H1 (cell line): Measurements from ENCODE around the gene SLC17A6. TPM values are rescaled to one million over a fixed set of nuclear protein-coding genes. Genes with fewer than 3 reads are reported as not detected.

Experiments used
- CTCF ChIA-PET: fragments of 300-600 bp; sonication (Branson Sonifier 250); formaldehyde crosslinking; loops from one replicate; lab custom pipeline; 2021; ENCODE audit not compliant: partially characterized antibody; lab: Charles Lee
- POLR2A ChIA-PET: fragments of 300-600 bp; sonication (Branson Sonifier 250); formaldehyde crosslinking; loops from one replicate; lab custom pipeline; 2021; ENCODE audit warnings: inconsistent platforms; ENCODE audit not compliant: partially characterized antibody; lab: Charles Lee
- DNase-seq, 2 experiments: peaks; one replicate each; pipeline versions ENCODE4 v3.0.0 to v3.0.0-alpha.2; 2010 to 2022; ENCODE audit warnings: low spot score in 2 of 2, low read depth in 1 of 2, mixed read lengths in 1 of 2
- FAIRE-seq: peaks from 2 replicates; lab custom pipeline; 2011; peaks lifted over from hg19 to GRCh38; lab: Jason Lieb, UNC
- H2AFZ ChIP-seq: 2 replicates; pipeline ENCODE4 v1.8.1; 2012; ENCODE audit warnings: low read length, inconsistent platforms
- H2AK5ac ChIP-seq: 2 replicates; pipeline ENCODE4 v1.6.1; 2013; ENCODE audit warnings: low read depth, low read length
- H2BK120ac ChIP-seq: replicated peaks from 2 replicates; pipeline ENCODE3; 2013; ENCODE audit warnings: low read depth, low read length, inconsistent platforms
- H2BK12ac ChIP-seq: 2 replicates; pipeline ENCODE4 v1.6.1; 2013; ENCODE audit warnings: low read depth, low read length
- H2BK15ac ChIP-seq: 2 replicates; pipeline ENCODE4 v1.6.1; 2013; ENCODE audit warnings: low read length
- H2BK20ac ChIP-seq: 2 replicates; pipeline ENCODE4 v1.6.1; 2013; ENCODE audit warnings: low read length
- H2BK5ac ChIP-seq: 2 replicates; pipeline ENCODE4 v1.6.1; 2013; ENCODE audit warnings: low read depth, low read length
- H3K14ac ChIP-seq: 2 replicates; pipeline ENCODE4 v1.6.1; 2013; ENCODE audit warnings: inconsistent platforms; ENCODE audit not compliant: insufficient read length
- H3K18ac ChIP-seq: 2 replicates; pipeline ENCODE4 v1.6.1; 2013; ENCODE audit warnings: low read length; ENCODE audit errors: extremely low read depth
- H3K23ac ChIP-seq: 2 replicates; pipeline ENCODE4 v1.6.1; 2013; ENCODE audit warnings: inconsistent platforms; ENCODE audit not compliant: insufficient read length
- H3K23me2 ChIP-seq: 2 replicates; pipeline ENCODE4 v1.6.1; 2013; ENCODE audit warnings: low read depth, low read length
- H3K27ac ChIP-seq: 2 replicates; pipeline ENCODE4 v1.6.1; 2011; ENCODE audit warnings: low read depth, low read length, inconsistent platforms
- H3K27me3 ChIP-seq, 4 experiments: replicated peaks in 1 of 4; 1 replicate in 1 of 4; 2 replicates in 3 of 4; pipeline versions ENCODE4 v1.6.1 to v1.8.1; 2011 to 2013; ENCODE audit warnings: low read length in 3 of 4, mild to moderate bottlenecking in 3 of 4, inconsistent platforms in 2 of 4, mixed read lengths in 2 of 4, moderate library complexity in 1 of 4; ENCODE audit not compliant: control insufficient read depth in 3 of 4, insufficient read depth in 3 of 4; ENCODE audit errors: extremely low read depth in 1 of 4
- H3K36me3 ChIP-seq, 4 experiments: 2 replicates each; pipeline versions ENCODE4 v1.6.1 to v1.8.1; 2011 to 2013; ENCODE audit warnings: mild to moderate bottlenecking in 4 of 4, low read length in 3 of 4, moderate library complexity in 2 of 4, control low read depth in 1 of 4, inconsistent platforms in 1 of 4; ENCODE audit not compliant: insufficient read depth in 4 of 4, control insufficient read depth in 2 of 4
- H3K4ac ChIP-seq: replicated peaks from 2 replicates; pipeline ENCODE3; 2013; ENCODE audit warnings: low read length, low read depth, mixed read lengths, inconsistent platforms; ENCODE audit not compliant: insufficient read length
- H3K4me1 ChIP-seq, 4 experiments: replicated peaks in 1 of 4; 1 replicate in 1 of 4; 2 replicates in 3 of 4; pipeline versions ENCODE4 v1.6.1 to v1.8.1; 2011 to 2013; ENCODE audit warnings: low read length in 3 of 4, inconsistent platforms in 2 of 4, mixed read lengths in 1 of 4; ENCODE audit not compliant: insufficient read depth in 4 of 4, control insufficient read depth in 3 of 4
- H3K4me2 ChIP-seq, 2 experiments: 2 replicates each; pipeline versions ENCODE4 v1.6.1 to v1.8.1; 2011 to 2013; ENCODE audit warnings: low read depth in 2 of 2, low read length in 2 of 2, control low read depth in 1 of 2, inconsistent platforms in 1 of 2, mild to moderate bottlenecking in 1 of 2; ENCODE audit not compliant: insufficient read depth in 1 of 2
- H3K4me3 ChIP-seq, 4 experiments: fragments of 200-600, 300-600 bp in 1 of 4; sonication (generic), shearing (Covaris generic), sonication (Bioruptor Twin) in 1 of 4; 2 replicates each; pipeline versions ENCODE4 v1.5.1 to v1.8.1; 2011 to 2016; ENCODE audit warnings: low read length in 4 of 4, low read depth in 3 of 4, control low read depth in 2 of 4, inconsistent platforms in 2 of 4, mild to moderate bottlenecking in 2 of 4, mixed read lengths in 1 of 4, moderate library complexity in 1 of 4; ENCODE audit not compliant: insufficient read depth in 2 of 4; ENCODE audit errors: extremely low read depth in 1 of 4
- H3K56ac ChIP-seq: replicated peaks from 2 replicates; pipeline ENCODE3; 2013; ENCODE audit warnings: low read depth, mild to moderate bottlenecking, mixed read lengths, low read length, inconsistent platforms; ENCODE audit not compliant: insufficient read length
- H3K79me1 ChIP-seq: 2 replicates; pipeline ENCODE4 v1.6.1; 2013; ENCODE audit warnings: low read depth, low read length, control low read depth
- H3K79me2 ChIP-seq, 2 experiments: 2 replicates each; pipeline versions ENCODE4 v1.6.1 to v1.8.1; 2012 to 2013; ENCODE audit warnings: low read length in 2 of 2, mild to moderate bottlenecking in 2 of 2, inconsistent platforms in 1 of 2; ENCODE audit not compliant: insufficient read depth in 2 of 2, control insufficient read depth in 1 of 2
- H3K9ac ChIP-seq, 4 experiments: replicated peaks in 1 of 4; 1 replicate in 1 of 4; 2 replicates in 3 of 4; pipeline versions ENCODE4 v1.6.1 to v1.8.1; 2011 to 2013; ENCODE audit warnings: low read depth in 3 of 4, low read length in 3 of 4, control low read depth in 2 of 4, mild to moderate bottlenecking in 2 of 4, moderate library complexity in 2 of 4, inconsistent platforms in 1 of 4; ENCODE audit errors: extremely low read depth in 1 of 4
- H3K9me3 ChIP-seq, 2 experiments: 2 replicates each; pipeline versions ENCODE4 v1.6.1 to v1.8.1; 2012 to 2013; ENCODE audit warnings: mild to moderate bottlenecking in 2 of 2, moderate library complexity in 2 of 2, control low read depth in 1 of 2, inconsistent platforms in 1 of 2, low read depth in 1 of 2, low read length in 1 of 2, mixed read lengths in 1 of 2; ENCODE audit not compliant: insufficient read depth in 2 of 2
- H4K20me1 ChIP-seq, 2 experiments: replicated peaks in 1 of 2; 2 replicates each; pipeline versions ENCODE3 to v1.8.1; 2011 to 2013; ENCODE audit warnings: inconsistent platforms in 2 of 2, low read length in 2 of 2, mild to moderate bottlenecking in 1 of 2; ENCODE audit not compliant: insufficient read depth in 2 of 2, control insufficient read depth in 1 of 2
- H4K5ac ChIP-seq: 2 replicates; pipeline ENCODE4 v1.6.1; 2013; ENCODE audit warnings: low read length, low read depth, mixed read lengths, inconsistent platforms; ENCODE audit not compliant: insufficient read length
- H4K8ac ChIP-seq: 2 replicates; pipeline ENCODE4 v1.8.0; 2013; ENCODE audit warnings: mild to moderate bottlenecking, moderate library complexity, low read length, inconsistent platforms; ENCODE audit not compliant: insufficient read depth; ENCODE audit errors: extremely low read depth
- H4K91ac ChIP-seq: replicated peaks from 2 replicates; pipeline ENCODE3; 2013; ENCODE audit warnings: low read length, mixed read lengths, inconsistent platforms; ENCODE audit not compliant: insufficient read length
- CTBP2 ChIP-seq: IDR thresholded peaks from 2 replicates; pipeline ENCODE4 v1.7.0; 2011; ENCODE audit warnings: borderline replicate concordance, mild to moderate bottlenecking, moderate library complexity, mixed read lengths, low read length; ENCODE audit not compliant: insufficient read depth, insufficient read length
- EZH2 ChIP-seq: fragments of 200-600 bp; sonication (generic); IDR thresholded peaks from 2 replicates; pipeline ENCODE4 v1.7.1; 2012; ENCODE audit warnings: low read depth, mild to moderate bottlenecking, moderate library complexity, low read length, inconsistent platforms; ENCODE audit not compliant: severe bottlenecking
- NANOG ChIP-seq: IDR thresholded peaks from 2 replicates; pipeline ENCODE4 v1.6.1; 2011; ENCODE audit warnings: low read length, low read depth, mild to moderate bottlenecking, inconsistent platforms; ENCODE audit not compliant: insufficient read depth, poor library complexity, severe bottlenecking
- RNF2 ChIP-seq: fragments of 200-900, 300-1000 bp; sonication (generic); IDR thresholded peaks from 2 replicates; pipeline ENCODE4 v1.7.1; 2016; ENCODE audit warnings: borderline replicate concordance, low read depth, mild to moderate bottlenecking, antibody characterized with exemption, low read length; ENCODE audit not compliant: poor library complexity, severe bottlenecking; ENCODE audit errors: missing control alignments
- SAP30 ChIP-seq: fragments of 300-600 bp; sonication (generic); IDR thresholded peaks from 2 replicates; pipeline ENCODE4 v1.7.1; 2012; ENCODE audit warnings: low read length, moderate library complexity, mild to moderate bottlenecking, inconsistent platforms; ENCODE audit not compliant: insufficient read depth, insufficient replicate concordance
- SUZ12 ChIP-seq: fragments of 200-600 bp; sonication (generic); IDR thresholded peaks from 2 replicates; pipeline ENCODE4 v1.6.1; 2012; ENCODE audit warnings: mild to moderate bottlenecking, inconsistent platforms, low read length, moderate library complexity, mixed read lengths
- WGBS, 2 experiments: shearing (Covaris generic) in 1 of 2; methylation state at CpG; one replicate each; pipeline versions ENCODE4 v1.1.6 to v1.1.7; 2013 to 2015; ENCODE audit warnings: low lambda C conversion rate in 2 of 2, mixed read lengths in 2 of 2, inconsistent platforms in 1 of 2, low coverage in 1 of 2, missing lambda C conversion rate in 1 of 2; ENCODE audit not compliant: insufficient replicate concordance in 2 of 2, insufficient coverage in 1 of 2, insufficient read length in 1 of 2; ENCODE audit errors: extremely low coverage in 1 of 2, missing lambda C conversion rate in 1 of 2; 5-methylcytosine and 5-hydroxymethylcytosine counted together
- polyA plus RNA-seq, 7 experiments: library from polyadenylated mRNA; depleted of rRNA in 3 of 7; stranded (reverse) in 5 of 7; unstranded in 2 of 7; fragments of >200 nt in 5 of 7; fragments of 200-250 nt in 2 of 7; gene quantifications; 1 replicate in 5 of 7; 2 replicates in 1 of 7; 4 replicates in 1 of 7; pipeline versions ENCODE4 v1.2.1 to v1.2.3, GENCODE V29; 2011 to 2013; ENCODE audit warnings: missing spikeins in 2 of 7, mixed read lengths in 2 of 7
- total RNA-seq: library from RNA; stranded (reverse); fragmentation: NEBNext Ultra II Directional; extraction: Animal tissue kit (Norgen Biotek cat#: 25700); gene quantifications from 2 replicates; pipeline ENCODE4 v1.2.1, GENCODE V29; 2021
- TF ChIP-seq, protein P1 (sequence below): IDR thresholded peaks from 2 replicates; pipeline ENCODE4 v1.6.1; 2012; ENCODE audit warnings: inconsistent platforms

Gene SLC17A6
- total and polyA plus RNA-seq, 2 of the 8 experiments (the other 6 are each of a cell fraction or from before 2014, with no cell fraction given), result 0.24 to 1.6 TPM

DNA sequence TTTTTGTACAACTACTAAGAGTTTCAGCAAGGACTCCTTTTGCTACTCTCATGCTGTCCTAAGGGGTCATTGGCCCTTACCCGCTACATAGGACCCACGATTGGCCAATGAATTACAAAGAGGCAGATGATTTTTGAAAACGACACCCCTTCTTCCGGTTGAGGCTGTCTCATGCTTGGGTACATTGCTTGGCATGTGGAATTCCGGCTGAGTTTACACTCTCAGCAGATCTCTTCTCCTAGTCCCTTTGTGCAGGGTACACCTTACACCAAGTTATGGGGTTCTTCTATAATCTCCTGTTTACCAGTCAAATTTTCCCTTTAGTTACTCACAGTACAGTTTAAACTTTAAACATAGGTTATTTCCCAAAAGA lies 52.1 kb downstream of the SLC17A6 start:
- H2BK12ac ChIP-seq, result no peak overlapping the region
- no peak overlapping the region for H3K4me2 ChIP-seq
- no peak overlapping the region for H2BK15ac ChIP-seq
- no peaks in the 10 kb centered on the region for H3K9me3 ChIP-seq
- H3K4ac ChIP-seq, result no peak overlapping the region
- no peaks in the 10 kb centered on the region for H3K27me3 ChIP-seq
- no peaks in the 10 kb centered on the region for H4K20me1 ChIP-seq
- H3K79me1 ChIP-seq, result no peaks in the 10 kb centered on the region
- H3K4me1 ChIP-seq, result no peaks in the 10 kb centered on the region
- DNase-seq, result no peak
- no peak for FAIRE-seq
- H3K23me2 ChIP-seq, result no peaks in the 10 kb centered on the region
- H3K18ac ChIP-seq, result no peak overlapping the region
- H3K23ac ChIP-seq, result no peak overlapping the region
- no peak overlapping the region for H3K27ac ChIP-seq
- no peak overlapping the region for H3K9ac ChIP-seq
- no peak overlapping the region for H4K8ac ChIP-seq
- H2AFZ ChIP-seq, result no peak overlapping the region
- H3K79me2 ChIP-seq, result no peaks in the 10 kb centered on the region
- H4K91ac ChIP-seq, result no peak overlapping the region
- ChIA-PET POLR2A (no interaction called here), CTCF (no interaction called here)
- H3K14ac ChIP-seq, result no peak overlapping the region
- H2AK5ac ChIP-seq, result no peak overlapping the region
- WGBS, 2 experiments, result 77% methylated on average over 5 of the region's 5 CpGs; no CpG with 5 or more reads in 1 of the 2 experiments
- no peak overlapping the region for H3K56ac ChIP-seq
- H3K4me3 ChIP-seq, result no peak overlapping the region
- no peak overlapping the region for H4K5ac ChIP-seq
- H2BK20ac ChIP-seq, result no peak overlapping the region
- no peaks in the 10 kb centered on the region for H3K36me3 ChIP-seq
- H2BK120ac ChIP-seq, result no peak overlapping the region
- H2BK5ac ChIP-seq, result no peak overlapping the region
- no peak for TF ChIP-seq RNF2
- TF ChIP-seq CTBP2, result no peak
- TF ChIP-seq SAP30, result no peak
- TF ChIP-seq, protein P1, sequence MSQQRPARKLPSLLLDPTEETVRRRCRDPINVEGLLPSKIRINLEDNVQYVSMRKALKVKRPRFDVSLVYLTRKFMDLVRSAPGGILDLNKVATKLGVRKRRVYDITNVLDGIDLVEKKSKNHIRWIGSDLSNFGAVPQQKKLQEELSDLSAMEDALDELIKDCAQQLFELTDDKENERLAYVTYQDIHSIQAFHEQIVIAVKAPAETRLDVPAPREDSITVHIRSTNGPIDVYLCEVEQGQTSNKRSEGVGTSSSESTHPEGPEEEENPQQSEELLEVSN, result no peak
- TF ChIP-seq NANOG, result no peak
- TF ChIP-seq SUZ12, result no peak
- no peak for TF ChIP-seq EZH2
